Activated naive CD4-positive, alpha-beta T cell treated with anti-CD3 and anti-CD28 coated beads, Interleukin-2, amount 50 U/mL, for 72 hours (primary cell): ENCODE measurements around the gene ELMO1. TPM values are rescaled to one million over a fixed set of nuclear protein-coding genes. Genes with fewer than 3 reads are reported as not detected.

Source experiments
- ATAC-seq, 2 donors: fragments of 150-1000 bp; cut with Tn5 transposase; 2 replicates each; pipeline ENCODE4 v1.10.0; 2021; ENCODE audit warnings: mild to moderate bottlenecking in 2 of 2, moderate library complexity in 2 of 2
- DNase-seq, 2 donors: peaks; one replicate each; pipeline ENCODE4 v3.0.0; 2021 to 2022; ENCODE audit warnings: low spot score in 2 of 2
- H3K27ac Mint-ChIP-seq, 2 donors: one replicate each; pipeline ENCODE4 v1.8.0; 2022; ENCODE audit warnings: mild to moderate bottlenecking in 2 of 2, mixed read lengths in 2 of 2
- H3K36me3 Mint-ChIP-seq, 2 donors: one replicate each; pipeline ENCODE4 v1.8.0; 2022; ENCODE audit warnings: mixed read lengths in 2 of 2
- H3K9me3 Mint-ChIP-seq, 2 donors: one replicate each; pipeline ENCODE4 v1.8.0; 2022; ENCODE audit warnings: mixed read lengths in 2 of 2
- total RNA-seq, 2 donors: library from RNA; stranded (reverse); gene quantifications; one replicate each; pipeline ENCODE4 v1.2.3, GENCODE V29; 2022

Gene ELMO1
- total RNA-seq, 2 donors from 2014 or later, result 137 to 167 TPM

DNA sequence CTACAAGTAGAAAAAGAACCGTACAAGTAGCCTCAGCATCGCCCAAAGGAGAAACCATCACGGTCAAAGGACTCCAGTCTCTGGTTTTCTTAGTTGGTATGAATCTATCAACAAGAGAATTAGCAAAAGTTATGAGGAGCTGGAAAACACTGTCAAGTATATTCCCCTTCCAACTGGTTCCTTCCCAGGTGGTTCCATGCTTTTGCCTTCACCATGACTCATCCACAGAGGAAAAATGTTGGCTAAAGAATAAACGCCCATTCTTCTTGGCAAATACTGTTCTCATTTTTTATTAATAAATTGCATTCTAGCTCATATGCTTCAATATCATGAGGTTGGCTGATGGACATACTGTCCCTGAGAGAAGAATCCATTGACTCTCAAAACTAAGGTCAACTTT lies 6.4 kb downstream of the ELMO1 start:
- H3K9me3 Mint-ChIP-seq, result no peaks in the 10 kb centered on the region
- H3K36me3 Mint-ChIP-seq, result peaks cover 4 to 55% of the 10 kb centered on the region in 2 donors
- H3K27ac Mint-ChIP-seq, result peak overlapping the region in 1 of 2 donors; percentile 97
- DNase-seq (no peak), ATAC-seq (no peak)

DNA sequence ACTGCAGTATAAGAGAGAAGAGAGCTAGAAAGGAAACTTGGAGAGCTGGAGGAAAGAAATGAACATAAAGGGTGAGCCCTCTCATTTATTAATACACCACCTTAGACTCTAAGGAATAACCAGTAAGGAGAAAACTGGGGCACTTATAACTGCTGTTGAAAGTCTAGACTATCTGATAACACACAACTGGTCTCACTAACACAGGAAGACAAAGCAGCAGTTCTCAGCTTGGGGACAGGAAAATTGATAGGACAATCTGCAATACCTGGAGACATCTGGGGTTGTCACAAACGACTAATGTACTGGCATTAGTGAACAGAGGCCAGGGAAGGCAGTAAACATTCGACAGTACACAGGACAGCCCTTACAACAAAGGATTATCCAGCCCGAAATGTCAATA lies 6.8 kb downstream of the ELMO1 start:
- no peak for ATAC-seq
- H3K36me3 Mint-ChIP-seq, result peaks cover 4 to 55% of the 10 kb centered on the region in 2 donors
- H3K9me3 Mint-ChIP-seq, result no peaks in the 10 kb centered on the region

GRCh38 chr7:37441386-37441760 lies 7.3 kb downstream of the ELMO1 start:
- H3K9me3 Mint-ChIP-seq, result no peaks in the 10 kb centered on the region
- H3K27ac Mint-ChIP-seq, result peak overlapping the region; percentile 96 to 97
- ATAC-seq (no peak), DNase-seq (no peak)
- H3K36me3 Mint-ChIP-seq, result peaks cover 2 to 55% of the 10 kb centered on the region in 2 donors

More for the DNA sequence above, 6.8 kb downstream of the ELMO1 start:
- DNase-seq, result no peak
- peak overlapping the region; percentile 96 to 97 for H3K27ac Mint-ChIP-seq

DNA sequence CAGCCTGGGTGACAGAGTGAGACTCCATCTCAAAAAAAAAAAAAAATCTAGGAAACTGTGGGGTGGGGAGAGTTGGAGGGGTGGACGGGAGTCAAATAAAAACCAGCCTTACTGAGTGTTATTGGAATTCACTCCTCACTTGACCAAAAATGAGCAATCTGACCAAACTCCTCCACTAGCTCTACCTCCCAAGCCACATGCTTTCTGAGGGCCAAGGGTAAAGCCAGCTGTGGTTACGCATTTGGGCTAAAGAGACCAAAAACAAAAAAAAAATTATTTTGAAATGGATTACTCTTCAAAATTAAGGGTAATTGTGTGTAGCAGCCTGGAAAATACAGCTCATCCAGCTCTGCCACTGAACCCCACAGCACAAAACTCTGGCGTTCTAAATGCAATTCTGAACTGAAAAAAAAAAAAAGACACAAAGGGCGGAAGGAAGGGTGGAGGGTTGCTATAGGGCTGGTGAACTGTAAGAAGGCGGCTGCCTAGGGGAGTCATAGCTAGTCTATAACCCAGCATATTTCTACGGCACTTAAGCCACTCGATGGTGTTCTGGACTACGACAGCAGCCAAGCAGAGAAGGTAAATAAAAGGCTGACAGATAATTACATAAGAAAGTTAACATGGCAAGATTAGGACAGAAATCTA lies 7.8 kb downstream of the ELMO1 start:
- Mint-ChIP-seq H3K27ac (peak overlapping the region; percentile 96 to 97), H3K36me3 (peaks cover 6 to 55% of the 10 kb centered on the region in 2 donors), H3K9me3 (no peaks in the 10 kb centered on the region)
- DNase-seq, result peak; percentile 53 to 69
- ATAC-seq, result peak; percentile 67 to 81

GRCh38 chr7:37439653-37440026 lies 9.0 kb downstream of the ELMO1 start:
- DNase-seq (no peak), ATAC-seq (peak; percentile 40 to 68)
- peak overlapping the region; percentile 96 to 97 for H3K27ac Mint-ChIP-seq
- H3K9me3 Mint-ChIP-seq, result no peaks in the 10 kb centered on the region
- H3K36me3 Mint-ChIP-seq, result peaks cover 9 to 60% of the 10 kb centered on the region in 2 donors

- H3K27ac Mint-ChIP-seq, result peak overlapping the region; percentile 96 to 97
- ATAC-seq (peak in 1 of 2 donors; percentile 68), DNase-seq (no peak)
- peaks cover 9 to 55% of the 10 kb centered on the region in 2 donors for H3K36me3 Mint-ChIP-seq
- no peaks in the 10 kb centered on the region for H3K9me3 Mint-ChIP-seq
Measured at GRCh38 chr7:37438906-37439652, 9.6 kb downstream of the ELMO1 start.

- ATAC-seq (no peak), DNase-seq (no peak)
- H3K27ac Mint-ChIP-seq, result peak overlapping the region in 1 of 2 donors; percentile 17
- peaks cover 9 to 49% of the 10 kb centered on the region in 2 donors for H3K36me3 Mint-ChIP-seq
- no peaks in the 10 kb centered on the region for H3K9me3 Mint-ChIP-seq
Measured at GRCh38 chr7:37435156-37435855, 13.4 kb downstream of the ELMO1 start.

DNA sequence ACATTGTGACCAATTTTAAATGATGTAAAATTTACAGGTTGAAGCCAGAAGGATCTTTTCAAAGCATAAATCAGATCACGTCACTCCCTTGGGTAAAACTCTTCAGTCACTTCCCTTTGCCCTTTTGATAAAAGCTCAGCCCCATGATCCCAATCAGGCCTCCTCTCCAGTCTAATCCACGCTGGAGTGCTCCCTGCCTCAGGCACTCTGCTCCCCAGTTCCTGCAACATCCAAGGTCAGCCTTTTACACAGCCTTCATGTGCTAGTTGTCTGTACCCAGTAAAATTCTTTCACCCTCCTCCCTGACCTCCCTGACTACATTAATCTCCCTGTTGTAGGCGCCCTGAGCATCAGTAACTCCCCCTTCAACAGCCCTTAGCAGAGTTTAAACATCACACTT lies 14.1 kb downstream of the ELMO1 start:
- H3K36me3 Mint-ChIP-seq, result peaks cover 13 to 56% of the 10 kb centered on the region in 2 donors

DNA sequence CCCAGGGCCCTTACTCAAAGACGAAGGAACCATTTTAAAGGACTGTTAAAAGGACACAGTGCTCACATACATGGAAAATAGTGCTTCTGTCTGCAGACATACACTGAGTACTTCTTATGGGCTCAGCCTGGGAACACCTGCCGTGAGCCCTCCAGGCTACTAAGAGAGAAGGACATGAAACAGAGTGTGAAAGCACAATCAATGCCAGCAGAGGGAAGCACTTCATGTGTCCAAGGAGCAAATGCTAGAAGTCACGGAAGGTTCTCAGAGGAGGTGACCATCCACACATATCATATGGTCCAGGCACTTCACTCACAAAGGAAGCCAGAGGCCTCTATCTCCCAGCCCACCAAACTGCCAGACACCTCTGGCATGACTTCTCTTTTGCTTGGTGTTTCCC lies 15.5 kb downstream of the ELMO1 start:
- Mint-ChIP-seq H3K36me3 (peaks cover 21 to 58% of the 10 kb centered on the region in 2 donors), H3K9me3 (no peaks in the 10 kb centered on the region), H3K27ac (peak overlapping the region; percentile 40 to 62)
- DNase-seq (no peak), ATAC-seq (peak in 1 of 2 donors; percentile 16)

More for the DNA sequence above, 14.1 kb downstream of the ELMO1 start:
- Mint-ChIP-seq H3K9me3 (no peaks in the 10 kb centered on the region), H3K27ac (peak overlapping the region in 1 of 2 donors; percentile 51)
- ATAC-seq (no peak), DNase-seq (no peak)

DNA sequence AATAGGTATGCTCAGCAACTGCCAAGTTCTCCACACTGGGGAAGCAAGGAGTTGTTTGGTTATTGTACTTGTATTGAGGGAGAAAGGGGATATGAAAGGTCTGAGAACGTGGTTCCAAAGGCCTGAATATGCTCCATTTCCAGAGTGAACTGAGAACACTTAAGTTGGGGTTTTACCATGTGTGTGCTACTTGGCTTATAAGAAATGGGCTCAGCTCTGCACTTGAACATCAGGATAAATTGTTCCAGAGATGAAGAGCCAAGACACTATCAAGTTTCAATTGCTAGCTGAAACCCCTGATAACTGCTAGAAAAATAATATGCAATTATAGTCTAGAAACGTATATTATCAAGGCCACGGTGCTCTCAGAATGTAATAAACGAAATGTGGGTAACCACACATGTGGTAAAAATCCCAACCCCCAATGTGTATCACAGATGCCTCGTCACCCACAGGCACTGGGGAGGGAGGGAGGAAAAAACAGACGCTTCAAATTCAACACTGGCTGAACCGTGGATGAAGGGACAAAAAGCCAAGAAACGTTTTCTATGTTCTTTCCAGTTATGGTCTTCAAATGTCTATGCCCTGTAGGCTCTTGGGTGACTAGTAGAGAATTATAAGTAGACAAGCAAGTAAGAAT lies 16.3 kb downstream of the ELMO1 start:
- Mint-ChIP-seq H3K36me3 (peaks cover 21 to 54% of the 10 kb centered on the region in 2 donors), H3K27ac (peak overlapping the region; percentile 40 to 62), H3K9me3 (no peaks in the 10 kb centered on the region)
- DNase-seq (no peak), ATAC-seq (peak; percentile 80 to 86)

- DNase-seq, result no peak
- peak in 1 of 2 donors; percentile 39 for ATAC-seq
- Mint-ChIP-seq H3K36me3 (peaks cover 20 to 53% of the 10 kb centered on the region in 2 donors), H3K27ac (no peak overlapping the region), H3K9me3 (no peaks in the 10 kb centered on the region)
Measured at GRCh38 chr7:37431413-37431812, 17.3 kb downstream of the ELMO1 start.

- DNase-seq (no peak), ATAC-seq (no peak)
- Mint-ChIP-seq H3K9me3 (no peaks in the 10 kb centered on the region), H3K36me3 (peaks cover 13 to 46% of the 10 kb centered on the region in 2 donors), H3K27ac (peak overlapping the region in 1 of 2 donors; percentile 74)
Measured at GRCh38 chr7:37430640-37431039, 18.0 kb downstream of the ELMO1 start.

DNA sequence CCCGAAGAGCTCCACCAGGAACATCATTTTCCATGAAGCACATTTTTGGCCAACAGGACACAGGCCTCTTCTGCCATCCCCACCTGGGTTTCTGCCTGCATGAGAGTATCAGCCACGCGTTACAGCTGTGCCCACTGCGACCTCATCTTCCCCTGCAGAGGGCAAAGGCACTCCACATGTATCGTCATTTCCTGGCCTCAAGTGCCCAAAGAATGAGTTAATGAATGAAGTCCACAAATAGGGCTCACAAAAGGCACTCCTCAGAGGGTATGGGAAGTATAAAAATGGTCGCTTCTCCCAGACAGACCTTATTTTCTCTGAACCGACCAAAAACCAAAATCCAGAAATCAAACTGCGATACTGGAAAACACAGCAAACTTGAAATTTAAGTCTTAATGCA lies 18.5 kb downstream of the ELMO1 start:
- no peak for DNase-seq
- Mint-ChIP-seq H3K27ac (peak overlapping the region in 1 of 2 donors; percentile 74), H3K36me3 (peaks cover 12 to 41% of the 10 kb centered on the region in 2 donors), H3K9me3 (no peaks in the 10 kb centered on the region)
- no peak for ATAC-seq

- DNase-seq (no peak), ATAC-seq (no peak)
- no peak overlapping the region for H3K27ac Mint-ChIP-seq
Measured at GRCh38 chr7:37429435-37429791, 19.3 kb downstream of the ELMO1 start.

GRCh38 chr7:37428681-37429434 lies 19.8 kb downstream of the ELMO1 start:
- Mint-ChIP-seq H3K9me3 (no peaks in the 10 kb centered on the region), H3K27ac (no peak overlapping the region), H3K36me3 (peaks cover 12 to 42% of the 10 kb centered on the region in 2 donors)
- DNase-seq (no peak), ATAC-seq (no peak)

More at GRCh38 chr7:37429435-37429791, 19.3 kb downstream of the ELMO1 start:
- Mint-ChIP-seq H3K36me3 (peaks cover 12 to 37% of the 10 kb centered on the region in 2 donors), H3K9me3 (no peaks in the 10 kb centered on the region)
